HG02588 (cell line): ENCODE measurements around the gene RSPH4A.
"Not testable (repeated sequence)": the region's sequence is repeated elsewhere in the genome, so short reads cannot be mapped to it uniquely, and the experiment has no call there.

Source experiments
- ATAC-seq: cut with Tn5 transposase; IDR thresholded peaks from one replicate; pipeline ENCODE4 v1.9.1; 2021; ENCODE audit warnings: mild to moderate bottlenecking, moderate library complexity; ENCODE audit not compliant: unreplicated experiment

The RSPH4A gene

DNA sequence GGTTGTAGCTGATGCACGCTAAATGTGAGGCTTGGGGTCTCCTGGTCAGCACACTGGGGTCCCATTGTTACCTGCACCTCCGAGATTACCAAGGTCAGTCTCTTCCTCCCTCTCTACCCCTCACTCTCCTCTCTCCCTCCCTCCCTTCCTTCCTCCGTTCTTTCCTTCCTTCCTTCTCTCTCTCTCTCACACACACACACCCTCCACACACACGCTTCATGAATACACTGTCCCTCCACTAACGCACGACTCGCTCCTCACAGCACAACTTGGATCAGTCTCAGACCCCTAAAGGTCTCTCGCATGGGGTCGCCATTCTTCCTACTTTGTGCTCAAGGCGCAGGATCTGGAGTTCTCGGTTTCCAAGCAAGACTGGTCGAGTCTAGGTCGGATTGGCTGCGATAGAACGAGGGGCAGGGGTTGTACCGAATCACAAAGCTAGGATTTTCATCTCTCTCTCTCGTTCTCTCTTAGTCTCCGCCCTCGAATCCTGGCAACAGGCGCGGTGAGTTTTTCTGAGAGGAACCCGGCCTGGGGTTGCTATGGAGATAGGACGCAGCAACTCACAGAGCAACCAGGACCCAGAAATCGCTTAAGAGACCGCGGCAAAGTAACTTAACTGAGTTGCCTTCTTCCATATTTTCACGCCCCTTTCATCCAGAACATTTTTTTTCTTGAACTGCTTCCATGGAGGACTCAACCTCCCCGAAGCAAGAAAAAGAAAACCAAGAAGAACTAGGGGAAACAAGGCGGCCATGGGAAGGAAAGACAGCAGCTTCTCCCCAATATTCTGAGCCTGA lies at the start of gene RSPH4A:
RSPH4A (plus strand) TSS at position 543 of the 800 bp plus-strand sequence; CDS start at position 688, 145 bp downstream.
- ATAC-seq = peak; percentile 100

DNA sequence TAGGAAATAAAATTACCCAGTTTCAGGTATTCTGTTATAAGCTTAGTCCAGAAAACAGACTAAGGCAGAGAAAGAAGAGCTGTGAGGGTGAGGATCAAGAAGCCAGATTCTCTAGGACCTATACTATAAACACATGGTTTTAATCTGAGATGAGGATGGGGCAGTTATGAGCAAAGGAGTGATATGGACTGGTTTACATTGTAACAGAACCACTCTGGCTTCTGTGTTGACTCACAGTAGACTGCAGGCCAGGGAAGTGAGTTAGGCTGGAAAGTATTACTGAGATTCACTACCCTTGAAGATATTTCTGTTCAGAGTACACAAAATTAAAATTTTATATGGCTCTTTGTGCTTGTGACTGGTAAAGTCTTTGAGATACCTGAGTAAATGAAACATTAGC lies 48.2 kb upstream of the RSPH4A start:
- no peak for ATAC-seq

DNA sequence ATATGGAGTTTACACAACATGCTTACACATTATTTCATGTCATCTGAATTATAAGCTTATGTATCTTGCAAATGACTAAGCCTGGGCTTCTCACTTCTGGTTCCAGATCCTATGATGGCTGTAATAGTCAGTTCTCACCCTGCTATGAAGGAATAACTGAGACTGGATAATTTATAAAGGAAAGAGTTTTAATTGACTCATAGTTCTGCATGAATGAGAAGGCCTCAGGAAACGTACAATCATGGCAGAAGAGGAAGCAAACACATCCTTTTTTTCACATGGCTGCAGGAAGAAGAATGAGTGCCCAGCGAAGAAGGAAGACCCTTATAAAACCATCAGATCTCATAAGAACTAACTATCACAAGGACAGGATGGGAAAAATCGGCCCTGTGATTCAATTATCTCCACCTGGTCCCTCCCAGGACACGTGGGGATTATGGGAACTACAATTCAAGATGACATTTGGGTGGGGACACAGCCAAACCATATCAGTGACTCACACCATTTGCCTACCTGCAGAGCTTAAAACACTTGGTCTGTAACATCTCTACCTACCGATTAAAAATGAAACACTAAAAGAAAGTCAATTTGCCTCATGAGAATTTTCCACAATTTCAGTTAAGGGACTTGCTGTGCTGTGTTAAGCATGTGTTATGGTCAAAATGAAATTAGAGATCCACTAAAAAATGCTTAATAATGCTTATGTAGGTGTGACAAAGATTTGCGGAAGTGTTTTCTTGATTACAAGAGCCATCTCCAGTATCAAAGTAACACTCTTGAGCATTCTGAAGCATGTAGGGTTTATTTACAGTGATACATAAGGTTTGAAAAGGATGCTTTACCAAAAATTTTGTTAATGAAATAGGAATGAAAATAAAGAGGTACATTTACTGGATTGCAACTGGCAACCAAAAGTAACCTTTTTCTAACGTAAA lies 47.2 kb upstream of the RSPH4A start:
- no peak for ATAC-seq

DNA sequence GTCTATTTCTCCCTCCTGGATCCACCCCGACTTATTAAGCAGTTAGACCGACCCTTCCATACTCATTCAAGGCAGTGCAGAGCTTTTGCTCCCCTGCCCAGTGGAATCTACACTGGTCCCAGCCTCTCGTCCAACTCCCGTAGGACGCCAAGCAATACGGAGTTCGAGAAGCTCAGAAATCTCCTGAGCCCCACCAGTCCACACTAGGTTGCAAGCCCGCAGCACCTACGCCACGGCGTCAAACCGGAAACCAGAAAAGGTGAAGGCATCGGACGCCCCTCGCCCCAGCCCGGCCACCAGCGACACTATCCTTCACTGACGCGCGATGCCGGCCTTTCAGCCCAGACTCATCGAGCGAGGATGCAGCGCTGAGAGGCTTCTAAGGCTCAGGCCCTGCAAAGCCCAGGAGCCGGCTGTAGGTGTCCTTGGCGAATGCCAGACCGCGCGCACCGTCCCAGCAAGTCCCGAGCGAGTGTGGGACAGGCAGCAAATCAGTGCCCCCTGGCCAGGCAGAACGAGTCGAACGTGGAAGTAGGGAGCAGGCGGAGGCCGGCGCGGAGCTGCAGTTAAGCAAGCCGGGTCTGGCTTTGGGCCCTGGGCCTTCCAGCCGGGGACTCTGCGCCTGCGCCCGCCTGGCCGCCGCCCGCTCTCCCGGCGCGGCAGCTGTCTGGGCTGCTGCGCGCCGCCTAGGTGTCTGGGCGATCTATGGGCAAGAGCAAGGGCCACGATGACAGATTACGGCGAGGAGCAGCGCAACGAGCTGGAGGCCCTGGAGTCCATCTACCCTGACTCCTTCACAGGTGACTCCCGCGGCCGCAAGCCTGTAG lies 45.2 kb upstream of the RSPH4A start, which contains the start of gene RWDD1:
RWDD1 (plus strand) TSS at position 649 of the 827 bp plus-strand sequence; CDS start at position 728, 79 bp downstream.
- ATAC-seq = peak; percentile 95

DNA sequence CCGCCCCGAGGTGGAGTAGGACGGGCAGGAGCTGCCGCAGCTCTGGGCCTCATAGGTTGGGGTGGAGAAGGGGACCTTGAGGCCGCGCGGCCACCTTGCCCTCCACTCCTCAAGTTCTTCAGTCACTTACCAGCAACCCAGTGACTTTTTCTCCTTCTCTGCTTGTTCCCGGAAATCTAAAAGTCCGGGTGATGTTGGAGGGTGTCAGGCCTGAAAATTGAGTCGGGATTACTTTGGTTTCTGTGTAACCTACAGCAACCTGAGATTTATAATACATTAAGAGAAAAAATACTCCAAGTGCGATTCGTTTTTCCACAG lies 44.6 kb upstream of the RSPH4A start:
- no peak for ATAC-seq

DNA sequence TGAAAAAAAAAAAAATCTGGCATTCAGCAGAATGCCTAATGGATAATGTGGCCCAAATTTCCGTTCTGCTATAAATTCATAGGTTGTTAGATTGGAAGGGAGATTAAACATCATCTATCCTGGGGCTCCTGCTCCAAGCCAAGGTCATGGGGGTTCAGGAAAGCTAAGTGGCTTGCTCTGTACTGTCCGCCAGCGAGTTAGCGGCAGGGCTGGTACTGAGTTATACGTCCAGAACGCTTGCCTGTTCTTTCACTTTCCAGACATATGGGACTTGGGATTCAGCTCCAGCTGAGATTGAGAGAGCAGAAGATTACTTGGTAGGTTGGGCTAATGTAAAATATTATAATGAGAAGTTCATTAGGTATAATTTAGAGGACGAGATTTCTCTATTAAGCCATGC lies 44.1 kb upstream of the RSPH4A start:
- no peak for ATAC-seq

DNA sequence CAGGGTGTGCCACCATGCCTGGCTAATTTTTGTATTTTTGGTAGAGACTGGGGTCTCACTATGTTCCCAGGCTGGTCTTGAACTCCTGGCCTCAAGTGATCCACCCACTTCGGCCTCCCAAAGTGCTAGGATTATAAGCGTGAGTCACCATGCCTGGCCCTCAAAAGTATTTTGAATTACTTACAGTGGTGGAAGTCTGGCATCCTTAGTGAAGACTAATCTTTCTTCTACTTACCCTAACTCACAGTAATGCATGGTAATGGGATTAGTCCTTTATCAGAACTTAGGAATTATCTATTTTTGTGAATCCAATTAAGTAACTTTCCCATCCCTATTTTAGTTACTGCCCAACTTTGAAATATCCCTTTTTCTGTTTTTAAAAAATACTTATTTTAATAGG lies 41.1 kb upstream of the RSPH4A start:
- no peak for ATAC-seq

DNA sequence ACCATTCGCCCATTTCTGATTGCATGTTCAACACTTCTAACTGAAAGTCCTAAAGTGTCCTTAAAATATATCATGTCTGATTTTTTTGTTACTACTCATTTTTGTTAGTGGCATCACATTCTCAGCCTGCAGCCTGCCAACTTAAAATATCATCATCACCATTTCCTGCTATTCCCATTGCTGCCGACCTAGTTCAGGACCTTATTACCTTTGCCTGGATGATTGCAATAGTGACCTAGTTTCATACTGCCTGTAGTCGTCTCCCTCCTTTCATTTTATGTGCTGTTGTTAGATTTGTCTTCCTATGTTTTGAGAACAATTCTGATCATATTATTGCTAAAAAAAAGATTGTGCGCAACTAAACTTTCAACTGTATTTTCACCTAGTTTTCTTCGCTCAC lies 38.8 kb upstream of the RSPH4A start:
- ATAC-seq = no peak

DNA sequence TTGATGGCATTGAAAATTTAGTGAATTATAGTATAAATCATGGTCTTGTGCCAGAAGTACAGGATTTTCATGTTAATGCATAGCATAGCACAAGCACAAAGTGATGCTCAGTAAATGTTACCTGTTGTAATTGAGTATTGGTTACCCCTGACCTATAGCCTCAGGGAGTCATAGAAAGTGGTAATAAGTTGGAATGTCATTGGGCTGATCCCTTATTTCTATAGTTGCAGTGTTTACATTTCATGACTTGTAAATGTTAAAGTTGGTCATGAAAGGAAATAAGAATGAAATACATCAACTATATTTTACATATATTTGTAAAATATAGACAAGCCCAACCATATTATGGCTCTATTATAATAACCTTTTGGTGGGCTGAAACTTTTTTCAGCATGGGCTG lies 37.9 kb upstream of the RSPH4A start:
- no peak for ATAC-seq

DNA sequence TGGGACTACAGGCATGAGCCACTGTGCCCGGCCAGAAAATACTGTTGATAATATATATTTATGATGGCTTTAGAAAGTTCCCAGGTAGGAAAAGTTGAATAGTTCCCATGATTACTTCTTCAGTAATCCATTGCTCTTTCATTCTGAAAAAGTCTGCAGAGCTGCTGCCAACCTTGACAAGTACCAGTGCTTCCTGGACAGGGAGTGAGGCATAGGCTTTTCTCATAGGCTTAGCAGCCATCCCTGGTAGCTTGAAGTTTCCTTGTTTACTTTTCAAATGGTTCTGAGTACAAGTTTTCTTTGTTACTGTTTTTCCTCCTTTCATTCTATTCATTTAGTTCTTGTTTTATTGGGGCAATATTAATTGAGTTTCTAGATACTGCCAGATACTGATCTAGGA lies 37.1 kb upstream of the RSPH4A start:
- no peak for ATAC-seq

DNA sequence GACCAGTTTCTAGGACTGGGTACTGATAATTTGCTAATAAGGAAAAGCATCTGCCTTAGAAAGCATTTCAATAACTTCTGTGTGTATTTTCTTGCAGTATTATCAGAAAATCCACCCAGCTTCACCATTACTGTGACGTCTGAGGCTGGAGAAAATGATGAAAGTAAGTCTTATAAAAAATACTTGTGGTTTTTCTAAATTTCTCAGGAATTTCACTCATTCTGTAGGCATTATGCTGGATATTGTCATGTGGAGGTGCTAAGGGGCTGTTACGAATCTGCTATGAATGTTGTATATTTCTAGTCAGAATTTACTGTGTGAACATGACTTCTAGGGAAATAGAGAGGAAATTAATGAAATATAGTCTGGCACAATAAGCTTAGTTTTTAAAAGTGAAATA lies 36.1 kb upstream of the RSPH4A start:
- ATAC-seq = no peak

DNA sequence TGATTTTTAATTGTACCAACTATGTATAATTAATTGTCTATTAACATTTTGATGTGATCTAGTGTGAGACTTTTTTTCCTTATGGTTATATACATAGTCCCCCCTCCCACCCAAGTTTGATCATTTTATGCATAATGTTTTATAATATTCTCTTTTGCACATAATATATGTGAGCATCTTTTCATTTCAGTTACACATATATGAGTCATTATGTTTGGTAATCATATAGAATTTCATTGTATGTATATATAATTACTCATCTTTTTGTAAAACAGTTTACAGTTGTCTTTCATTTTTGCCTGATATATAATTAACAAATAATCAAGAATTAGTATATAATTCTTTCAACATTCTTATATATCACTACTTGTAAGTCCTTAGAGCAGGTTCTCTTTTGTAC lies 30.0 kb upstream of the RSPH4A start:
- ATAC-seq = no peak

DNA sequence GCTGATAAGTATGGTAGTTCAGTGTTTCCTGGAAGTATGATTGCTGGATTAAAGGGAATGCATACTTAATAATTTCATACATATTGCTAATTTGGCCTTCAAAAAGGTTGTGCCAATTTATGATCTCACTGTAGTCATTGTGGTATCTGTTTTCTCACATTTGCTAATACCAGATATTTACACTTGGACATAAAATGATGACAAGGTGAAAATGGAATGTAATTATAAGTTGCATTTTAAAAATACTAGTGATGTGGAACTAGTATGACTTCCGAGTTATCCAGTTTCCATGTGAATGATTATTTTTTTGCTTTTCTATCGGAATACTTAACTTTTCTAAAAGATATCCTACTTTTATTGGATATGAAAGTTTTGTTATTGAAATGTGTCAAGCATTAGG lies 29.5 kb upstream of the RSPH4A start:
- ATAC-seq = no peak

DNA sequence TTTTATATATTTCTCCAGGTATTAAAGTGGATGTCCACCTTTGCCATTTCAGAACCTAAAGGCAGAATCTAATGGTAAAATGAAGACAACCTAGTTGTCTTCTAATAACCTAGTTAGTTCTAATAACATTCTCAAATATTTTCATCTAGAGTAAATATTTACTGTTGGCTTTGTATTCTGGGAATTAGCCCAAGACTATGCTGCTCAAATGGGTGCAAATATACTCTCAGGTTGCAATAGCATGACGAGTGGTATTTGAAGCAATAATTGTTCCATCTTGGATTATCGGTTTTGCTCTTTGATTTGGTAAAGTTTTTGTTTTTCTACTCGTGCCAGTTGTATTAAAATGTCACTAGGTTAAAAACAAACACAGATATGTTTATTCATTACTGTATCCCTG lies 21.0 kb upstream of the RSPH4A start:
- no peak for ATAC-seq

DNA sequence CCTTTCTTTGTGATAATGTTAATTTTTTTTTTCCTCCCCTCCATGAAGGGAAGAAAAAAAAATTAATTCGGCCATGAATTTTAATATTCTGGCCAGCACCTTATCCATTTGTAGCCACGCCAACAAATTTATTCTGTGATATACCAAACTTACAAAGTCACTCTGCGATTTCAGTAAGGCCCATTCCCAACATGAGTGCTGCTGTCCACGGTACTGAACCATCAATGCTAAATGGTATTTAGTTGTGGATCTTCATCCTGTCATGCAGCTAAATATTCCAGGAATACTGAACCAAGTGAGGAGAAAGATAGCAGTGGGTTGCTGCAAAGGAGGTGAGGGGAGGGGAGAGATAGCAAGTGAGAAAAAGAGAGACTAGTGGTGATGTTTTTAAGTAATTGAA lies 19.5 kb upstream of the RSPH4A start:
- ATAC-seq = no peak

DNA sequence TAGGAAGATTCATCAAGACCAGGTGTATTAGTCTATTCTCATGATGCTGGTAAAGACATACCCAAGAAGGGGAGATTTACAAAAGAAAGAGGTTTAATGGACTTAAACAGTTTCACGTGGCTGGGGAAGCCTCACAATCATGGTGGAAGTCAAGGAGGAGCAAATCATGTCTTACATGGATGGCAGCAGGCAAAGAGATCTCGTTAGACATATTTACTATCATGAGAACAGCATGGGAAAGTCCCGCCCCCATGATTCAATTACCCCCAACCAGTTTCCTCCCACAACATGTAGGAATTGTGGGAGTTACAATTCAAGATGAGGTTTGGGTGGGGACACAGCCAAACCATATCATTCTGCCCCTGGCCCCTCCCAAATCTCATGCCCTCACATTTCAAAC lies 12.4 kb upstream of the RSPH4A start:
- ATAC-seq = not testable (repeated sequence)

DNA sequence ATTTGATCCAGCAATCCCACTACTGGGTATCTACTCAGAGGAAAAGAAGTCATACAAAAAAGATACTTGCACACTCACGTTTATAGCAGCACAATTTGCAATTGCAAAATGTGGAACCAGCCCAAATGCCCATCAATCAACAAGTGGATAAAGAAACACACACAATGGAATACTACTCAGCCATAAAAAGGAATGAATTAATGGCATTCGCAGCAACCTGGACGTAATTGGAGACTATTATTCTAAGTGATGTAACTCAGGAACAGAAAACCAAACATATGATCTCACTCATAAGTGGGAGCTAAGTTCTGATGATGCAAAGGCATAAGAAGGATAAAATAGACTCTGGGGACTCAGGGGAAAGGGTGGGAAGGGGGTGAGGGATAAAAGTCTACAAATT lies 11.4 kb upstream of the RSPH4A start:
- not testable (repeated sequence) for ATAC-seq

DNA sequence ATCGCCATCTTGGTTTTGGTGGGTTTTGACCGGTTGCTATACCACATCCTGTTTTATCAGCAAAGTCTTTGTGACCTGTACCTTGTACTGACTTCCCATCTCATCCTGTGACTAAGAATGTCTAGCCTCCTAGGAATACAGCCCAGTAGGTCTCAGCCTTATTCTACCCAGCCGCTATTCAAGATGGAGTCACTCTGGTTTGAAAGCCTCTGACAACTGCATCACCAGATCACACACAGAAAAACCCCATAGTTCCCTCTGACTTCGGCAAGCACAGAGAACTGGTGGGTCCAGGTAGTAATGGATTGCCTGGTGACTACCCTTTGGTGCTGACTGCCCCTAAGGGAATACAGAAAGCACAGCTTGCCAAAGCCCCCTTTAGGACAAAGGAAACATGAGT lies 10.3 kb upstream of the RSPH4A start:
- ATAC-seq = no peak

DNA sequence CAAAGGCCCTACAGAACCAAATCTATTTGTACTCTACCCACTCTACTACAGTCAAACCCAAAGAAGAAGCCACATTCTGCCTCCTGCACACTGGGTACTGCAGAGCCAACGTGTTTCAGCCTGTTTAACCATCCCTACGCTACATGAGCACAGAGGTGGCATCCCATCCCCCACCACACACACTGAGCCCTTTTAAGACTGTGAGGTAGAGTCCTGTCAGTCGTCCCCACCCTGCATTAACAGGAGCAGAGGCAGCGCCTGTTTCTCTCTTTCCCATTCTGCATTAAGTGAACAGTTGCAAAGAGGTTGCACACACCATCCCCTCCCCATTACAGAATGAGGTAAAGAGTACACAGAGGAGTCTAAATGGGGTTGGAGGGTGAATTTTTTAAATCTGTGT lies 5.2 kb upstream of the RSPH4A start:
- no peak for ATAC-seq

DNA sequence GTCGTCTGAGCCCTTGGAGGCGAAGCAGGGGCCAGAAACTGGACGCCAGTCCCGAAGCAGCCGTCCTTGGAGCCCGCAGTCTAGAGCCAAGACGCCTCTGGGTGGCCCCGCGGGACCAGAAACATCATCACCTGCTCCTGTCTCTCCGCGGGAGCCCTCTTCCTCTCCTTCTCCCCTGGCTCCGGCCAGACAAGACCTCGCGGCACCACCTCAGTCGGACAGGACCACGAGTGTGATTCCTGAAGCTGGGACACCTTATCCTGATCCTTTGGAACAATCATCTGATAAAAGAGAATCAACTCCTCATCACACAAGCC lies 416 bp downstream of the RSPH4A start:
- ATAC-seq = peak; percentile 17

DNA sequence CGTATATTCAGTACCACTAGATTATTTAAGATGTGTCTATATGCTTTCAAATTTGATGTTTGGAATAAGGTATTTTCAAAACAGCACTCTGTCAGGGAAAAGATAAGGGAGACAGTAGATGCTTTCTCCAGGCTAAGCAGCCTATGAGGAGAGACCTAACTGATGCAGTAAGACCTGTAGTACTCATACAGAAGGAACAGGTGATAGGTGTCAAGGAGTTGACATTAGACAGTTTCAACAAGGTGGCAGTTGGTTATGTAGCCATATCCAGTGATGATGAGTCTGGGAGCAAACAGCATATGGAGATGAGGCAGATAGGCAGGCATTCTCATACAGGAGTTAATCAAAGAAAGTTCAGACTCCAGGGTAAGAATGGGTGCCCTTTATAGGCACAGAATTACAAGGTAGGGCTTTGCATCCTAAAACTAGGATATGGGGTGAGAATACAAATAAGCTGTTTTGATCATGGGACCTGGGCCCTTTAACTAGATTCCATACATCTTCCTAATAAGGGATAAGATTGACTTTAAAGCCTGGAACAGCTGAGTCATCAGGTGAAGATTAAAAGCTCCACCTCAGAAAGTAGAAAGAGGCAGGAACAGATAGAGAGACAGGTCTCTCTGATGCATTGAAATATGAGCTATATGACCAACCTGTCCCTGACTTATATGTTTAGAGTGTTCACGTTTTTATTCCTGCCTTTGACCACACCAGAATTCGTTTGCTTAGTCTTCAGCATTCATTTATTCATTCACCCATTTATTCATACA lies 7.9 kb downstream of the RSPH4A start:
- no peak for ATAC-seq
